ENCODE data around the gene OR4K15.
"Not testable (repeated sequence)": the region's sequence is repeated elsewhere in the genome, so short reads cannot be mapped to it uniquely, and the experiment has no call there.

The OR4K15 gene

GRCh38 chr14:19975291-19975690 is at the start of gene OR4K15:
TSS of gene OR4K15 (plus strand) at chr14:19975591. CDS start at chr14:19975591, 0 bp downstream.
- H3K36me3 ChIP-seq (ENCODE audit: insufficient read depth, insufficient read length, low read length), result no peaks in the 10 kb centered on the region
- no peak for TF ChIP-seq ZNF274 (IDR thresholded peaks at IDR 0.05; ENCODE audit: low read depth, low read length)
- no peak for TF ChIP-seq SUZ12 (IDR thresholded peaks at IDR 0.05; ENCODE audit: extremely low read depth, insufficient read depth, insufficient read length)
- no peak for TF ChIP-seq YY1 (IDR thresholded peaks at IDR 0.05; ENCODE audit: insufficient read depth, insufficient read length)
- no peaks in the 10 kb centered on the region for H3K27me3 ChIP-seq (ENCODE audit: insufficient read depth, insufficient read length)
- H3K9ac ChIP-seq (ENCODE audit: insufficient read length, low read depth), result no peak within 1 kb of the TSS
- H3K4me1 ChIP-seq (ENCODE audit: insufficient read depth, insufficient read length), result no peaks in the 10 kb centered on the region
- no peaks in the 10 kb centered on the region for H3K9me3 ChIP-seq (ENCODE audit: insufficient read depth, low read length)
- H3K4me3 ChIP-seq (ENCODE audit: insufficient read length, low read depth), result no peak within 1 kb of the TSS
- no peak for DNase-seq (ENCODE audit: low read depth, low spot score)

DNA sequence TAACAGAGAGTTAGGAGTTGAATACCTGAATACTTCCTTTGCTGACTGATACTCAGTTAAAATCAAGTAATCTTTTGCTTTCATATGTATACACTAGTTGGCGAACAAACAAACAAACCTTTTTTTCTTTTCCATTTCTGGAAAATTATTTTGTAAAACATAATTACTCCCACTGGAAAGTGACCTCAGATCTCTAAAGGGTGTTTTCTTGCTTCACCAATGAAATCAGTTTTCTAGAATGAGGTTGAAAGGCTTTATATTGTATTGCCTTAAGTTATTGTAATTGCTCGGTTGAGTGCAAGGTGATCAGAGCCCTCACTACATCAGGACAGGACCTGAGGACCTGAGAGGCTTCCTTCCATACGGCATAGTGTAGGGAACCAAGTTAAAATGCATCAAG is 44.8 kb upstream of the OR4K15 start, which contains the start of gene OR4K1:
TSS of gene OR4K1 (plus strand) at position 301 of the 400 bp plus-strand sequence. CDS start 4,750 bp downstream, outside the sequence.
- no peak for DNase-seq (ENCODE audit: low read depth, low spot score)
- no peaks in the 10 kb centered on the region for H3K27me3 ChIP-seq (ENCODE audit: insufficient read depth, insufficient read length)
- no peaks in the 10 kb centered on the region for H3K9me3 ChIP-seq (ENCODE audit: insufficient read depth, low read length)
- no peaks in the 10 kb centered on the region for H3K4me1 ChIP-seq (ENCODE audit: insufficient read depth, insufficient read length)
- no peaks in the 10 kb centered on the region for H3K36me3 ChIP-seq (ENCODE audit: insufficient read depth, insufficient read length, low read length)
- H3K9ac ChIP-seq (ENCODE audit: insufficient read length, low read depth), result no peak within 1 kb of the TSS
- TF ChIP-seq YY1 (IDR thresholded peaks at IDR 0.05; ENCODE audit: insufficient read depth, insufficient read length), result no peak
- no peak for TF ChIP-seq SUZ12 (IDR thresholded peaks at IDR 0.05; ENCODE audit: extremely low read depth, insufficient read depth, insufficient read length)
- no peak for TF ChIP-seq ZNF274 (IDR thresholded peaks at IDR 0.05; ENCODE audit: low read depth, low read length)
- no peak within 1 kb of the TSS for H3K4me3 ChIP-seq (ENCODE audit: insufficient read length, low read depth)

- Histone ChIP-seq H3K27me3 (ENCODE audit: insufficient read depth, insufficient read length) (no peaks in the 10 kb centered on the region), H3K4me1 (ENCODE audit: insufficient read depth, insufficient read length) (no peaks in the 10 kb centered on the region), H3K36me3 (ENCODE audit: insufficient read depth, insufficient read length, low read length) (no peaks in the 10 kb centered on the region), H3K9me3 (ENCODE audit: insufficient read depth, low read length) (no peaks in the 10 kb centered on the region), H3K9ac (ENCODE audit: insufficient read length, low read depth) (no peak overlapping the region), H3K4me3 (ENCODE audit: insufficient read length, low read depth) (no peak overlapping the region)
- TF ChIP-seq YY1 (IDR thresholded peaks at IDR 0.05; ENCODE audit: insufficient read depth, insufficient read length) (no peak), ZNF274 (IDR thresholded peaks at IDR 0.05; ENCODE audit: low read depth, low read length) (no peak), SUZ12 (IDR thresholded peaks at IDR 0.05; ENCODE audit: extremely low read depth, insufficient read depth, insufficient read length) (no peak)
- no peak for DNase-seq (ENCODE audit: low read depth, low spot score)
Observed at GRCh38 chr14:19941668-19942067, 33.7 kb upstream of the OR4K15 start.

GRCh38 chr14:19947413-19948090 is 27.8 kb upstream of the OR4K15 start:
- no peak overlapping the region for H3K4me3 ChIP-seq (ENCODE audit: insufficient read length, low read depth)
- DNase-seq (ENCODE audit: low read depth, low spot score), result no peak
- no peak for TF ChIP-seq SUZ12 (IDR thresholded peaks at IDR 0.05; ENCODE audit: extremely low read depth, insufficient read depth, insufficient read length)
- no peak for TF ChIP-seq ZNF274 (IDR thresholded peaks at IDR 0.05; ENCODE audit: low read depth, low read length)
- no peak for TF ChIP-seq YY1 (IDR thresholded peaks at IDR 0.05; ENCODE audit: insufficient read depth, insufficient read length)
- H3K27me3 ChIP-seq (ENCODE audit: insufficient read depth, insufficient read length), result no peaks in the 10 kb centered on the region
- no peaks in the 10 kb centered on the region for H3K9me3 ChIP-seq (ENCODE audit: insufficient read depth, low read length)
- H3K4me1 ChIP-seq (ENCODE audit: insufficient read depth, insufficient read length), result no peaks in the 10 kb centered on the region
- H3K36me3 ChIP-seq (ENCODE audit: insufficient read depth, insufficient read length, low read length), result no peaks in the 10 kb centered on the region
- H3K9ac ChIP-seq (ENCODE audit: insufficient read length, low read depth), result no peak overlapping the region

- no peaks in the 10 kb centered on the region for H3K36me3 ChIP-seq (ENCODE audit: insufficient read depth, insufficient read length, low read length)
- H3K9me3 ChIP-seq (ENCODE audit: insufficient read depth, low read length), result 0 out of 2 replicates have a peak, but pooled peaks cover 4% of the 10 kb centered on the region
- H3K9ac ChIP-seq (ENCODE audit: insufficient read length, low read depth), result no peak overlapping the region
- H3K4me1 ChIP-seq (ENCODE audit: insufficient read depth, insufficient read length), result no peaks in the 10 kb centered on the region
- H3K27me3 ChIP-seq (ENCODE audit: insufficient read depth, insufficient read length), result no peaks in the 10 kb centered on the region
- H3K4me3 ChIP-seq (ENCODE audit: insufficient read length, low read depth), result no peak overlapping the region
- DNase-seq (ENCODE audit: low read depth, low spot score), result no peak
- TF ChIP-seq ZNF274 (IDR thresholded peaks at IDR 0.05; ENCODE audit: low read depth, low read length) (no peak), SUZ12 (IDR thresholded peaks at IDR 0.05; ENCODE audit: extremely low read depth, insufficient read depth, insufficient read length) (no peak), YY1 (IDR thresholded peaks at IDR 0.05; ENCODE audit: insufficient read depth, insufficient read length) (no peak)
Observed at GRCh38 chr14:19949218-19949617, 26.2 kb upstream of the OR4K15 start.

GRCh38 chr14:19969735-19970134 is 5.7 kb upstream of the OR4K15 start:
- H3K36me3 ChIP-seq (ENCODE audit: insufficient read depth, insufficient read length, low read length); H3K9ac ChIP-seq (ENCODE audit: insufficient read length, low read depth); H3K4me3 ChIP-seq (ENCODE audit: insufficient read length, low read depth); DNase-seq (ENCODE audit: low read depth, low spot score); H3K9me3 ChIP-seq (ENCODE audit: insufficient read depth, low read length); H3K27me3 ChIP-seq (ENCODE audit: insufficient read depth, insufficient read length); H3K4me1 ChIP-seq (ENCODE audit: insufficient read depth, insufficient read length): not testable (repeated sequence)

- no peak for DNase-seq (ENCODE audit: low read depth, low spot score)
- no peak for TF ChIP-seq YY1 (IDR thresholded peaks at IDR 0.05; ENCODE audit: insufficient read depth, insufficient read length)
- no peak for TF ChIP-seq ZNF274 (IDR thresholded peaks at IDR 0.05; ENCODE audit: low read depth, low read length)
- no peak for TF ChIP-seq SUZ12 (IDR thresholded peaks at IDR 0.05; ENCODE audit: extremely low read depth, insufficient read depth, insufficient read length)
- H3K4me1 ChIP-seq (ENCODE audit: insufficient read depth, insufficient read length), result no peaks in the 10 kb centered on the region
- H3K9ac ChIP-seq (ENCODE audit: insufficient read length, low read depth), result no peak overlapping the region
- H3K36me3 ChIP-seq (ENCODE audit: insufficient read depth, insufficient read length, low read length), result no peaks in the 10 kb centered on the region
- no peaks in the 10 kb centered on the region for H3K27me3 ChIP-seq (ENCODE audit: insufficient read depth, insufficient read length)
- no peaks in the 10 kb centered on the region for H3K9me3 ChIP-seq (ENCODE audit: insufficient read depth, low read length)
- no peak overlapping the region for H3K4me3 ChIP-seq (ENCODE audit: insufficient read length, low read depth)
Observed at GRCh38 chr14:19974844-19975243, 547 bp upstream of the OR4K15 start.

All from NT2/D1 (cell line).